HUES48 (cell line): ENCODE results near the gene C19orf38.

ENCODE experiments used
- H3K27ac ChIP-seq: one replicate; pipeline ENCODE4 v1.7.0; 2013; ENCODE audit warnings: low read depth, low read length, inconsistent platforms
- H3K27me3 ChIP-seq: 2 replicates; pipeline ENCODE4 v1.6.1; 2013; ENCODE audit warnings: mild to moderate bottlenecking, low read length; ENCODE audit not compliant: control insufficient read depth, insufficient read depth
- H3K36me3 ChIP-seq: 2 replicates; pipeline ENCODE4 v1.6.1; 2013; ENCODE audit warnings: low read length; ENCODE audit not compliant: control insufficient read depth, insufficient read depth
- H3K4me1 ChIP-seq: 2 replicates; pipeline ENCODE4 v1.6.1; 2013; ENCODE audit warnings: mild to moderate bottlenecking, low read length; ENCODE audit not compliant: control insufficient read depth, insufficient read depth
- H3K4me3 ChIP-seq: 2 replicates; pipeline ENCODE4 v1.5.1; 2013; ENCODE audit warnings: mild to moderate bottlenecking, low read depth, low read length
- H3K9ac ChIP-seq: 2 replicates; pipeline ENCODE4 v1.6.1; 2013; ENCODE audit warnings: mild to moderate bottlenecking, low read depth, low read length, moderate library complexity
- H3K9me3 ChIP-seq: 2 replicates; pipeline ENCODE4 v1.6.1; 2013; ENCODE audit warnings: low read length; ENCODE audit not compliant: control insufficient read depth, insufficient read depth

C19orf38 gene

DNA sequence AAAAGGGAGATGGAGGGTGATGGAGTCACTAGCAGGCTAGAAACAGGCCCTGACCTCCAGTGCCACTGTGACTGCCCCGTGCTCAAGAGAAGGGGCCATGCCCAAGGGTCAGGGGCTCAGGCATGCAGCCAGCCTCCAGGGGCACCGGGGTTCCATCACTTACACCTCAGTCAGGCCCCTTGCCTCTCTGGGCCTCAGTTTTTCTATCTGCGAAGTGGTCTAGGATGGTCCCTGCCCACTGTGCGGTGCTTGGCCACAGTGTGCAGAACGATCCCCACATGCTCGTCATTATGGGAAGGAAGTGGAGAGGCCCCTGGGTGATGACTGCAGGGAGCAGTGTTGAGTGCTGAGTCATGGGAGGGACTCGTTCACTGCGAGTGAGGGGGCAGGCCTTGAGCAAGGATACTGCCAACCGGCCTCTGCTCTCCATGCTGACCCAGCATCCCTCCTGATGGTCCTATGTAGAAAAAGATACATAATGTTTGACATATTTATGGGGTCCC lies 35.3 kb upstream of the C19orf38 start:
- H3K27ac ChIP-seq, result no peak overlapping the region
- no peaks in the 10 kb centered on the region for H3K27me3 ChIP-seq
- H3K9ac ChIP-seq, result no peak overlapping the region

GRCh38 chr19:10815007-10815536 lies 33.1 kb upstream of the C19orf38 start:
- no peak overlapping the region for H3K27ac ChIP-seq
- H3K36me3 ChIP-seq, result peaks cover 26% of the 10 kb centered on the region

More for the DNA sequence above, 35.3 kb upstream of the C19orf38 start:
- no peak overlapping the region for H3K4me3 ChIP-seq
- peaks cover 39% of the 10 kb centered on the region for H3K36me3 ChIP-seq
- no peaks in the 10 kb centered on the region for H3K9me3 ChIP-seq
- H3K4me1 ChIP-seq, result no peaks in the 10 kb centered on the region

DNA sequence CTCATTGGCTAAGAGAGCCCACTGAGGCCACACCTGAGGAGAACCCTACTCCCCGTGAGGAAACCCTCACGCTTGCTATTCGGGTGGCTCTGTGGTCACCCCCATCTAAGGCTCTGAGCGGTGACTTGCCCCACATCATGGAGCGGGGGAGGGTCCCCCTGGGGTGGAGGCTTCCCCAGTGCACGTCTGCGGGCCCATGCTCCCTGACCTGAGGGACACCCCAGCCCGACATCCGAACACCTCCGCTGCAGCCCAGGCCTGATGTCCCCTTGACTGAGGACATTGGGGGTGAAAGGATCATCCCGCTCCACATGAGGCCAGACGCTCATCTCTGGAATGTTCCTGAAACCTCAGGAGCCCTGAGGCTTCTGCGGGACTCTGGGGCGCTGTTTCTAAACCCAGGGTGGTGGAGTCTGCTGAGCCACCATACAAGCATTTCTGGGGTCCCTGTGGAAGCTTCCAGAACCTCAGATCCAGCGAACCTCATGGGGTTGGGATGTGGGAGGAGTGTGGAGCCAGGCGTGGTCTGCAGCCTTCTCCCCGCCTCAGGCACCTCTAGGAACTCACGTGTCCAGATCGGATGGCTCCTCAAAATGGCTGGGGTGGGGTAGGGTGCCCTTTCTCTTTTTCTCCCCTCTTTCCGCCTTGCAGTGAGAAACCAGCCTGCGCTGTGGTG lies 32.1 kb upstream of the C19orf38 start:
- H3K27ac ChIP-seq, result no peak overlapping the region
- H3K36me3 ChIP-seq, result peaks cover 31% of the 10 kb centered on the region

More at GRCh38 chr19:10815007-10815536, 33.1 kb upstream of the C19orf38 start:
- Histone ChIP-seq H3K9me3 (no peaks in the 10 kb centered on the region), H3K27me3 (no peaks in the 10 kb centered on the region), H3K4me1 (no peaks in the 10 kb centered on the region), H3K4me3 (no peak overlapping the region), H3K9ac (no peak overlapping the region)

GRCh38 chr19:10816691-10817090 lies 31.5 kb upstream of the C19orf38 start:
- no peak overlapping the region for H3K27ac ChIP-seq

More for the DNA sequence above, 32.1 kb upstream of the C19orf38 start:
- Histone ChIP-seq H3K27me3 (no peaks in the 10 kb centered on the region), H3K4me1 (no peaks in the 10 kb centered on the region), H3K4me3 (no peak overlapping the region), H3K9ac (no peak overlapping the region), H3K9me3 (no peaks in the 10 kb centered on the region)

GRCh38 chr19:10817291-10818038 lies 30.8 kb upstream of the C19orf38 start:
- Histone ChIP-seq H3K27ac (no peak overlapping the region), H3K36me3 (peaks cover 35% of the 10 kb centered on the region), H3K27me3 (no peaks in the 10 kb centered on the region), H3K9ac (no peak overlapping the region), H3K4me3 (no peak overlapping the region), H3K4me1 (no peaks in the 10 kb centered on the region), H3K9me3 (no peaks in the 10 kb centered on the region)

More at GRCh38 chr19:10816691-10817090, 31.5 kb upstream of the C19orf38 start:
- no peaks in the 10 kb centered on the region for H3K27me3 ChIP-seq
- no peaks in the 10 kb centered on the region for H3K9me3 ChIP-seq
- H3K4me1 ChIP-seq, result no peaks in the 10 kb centered on the region
- H3K4me3 ChIP-seq, result no peak overlapping the region
- H3K36me3 ChIP-seq, result peaks cover 32% of the 10 kb centered on the region
- H3K9ac ChIP-seq, result no peak overlapping the region

DNA sequence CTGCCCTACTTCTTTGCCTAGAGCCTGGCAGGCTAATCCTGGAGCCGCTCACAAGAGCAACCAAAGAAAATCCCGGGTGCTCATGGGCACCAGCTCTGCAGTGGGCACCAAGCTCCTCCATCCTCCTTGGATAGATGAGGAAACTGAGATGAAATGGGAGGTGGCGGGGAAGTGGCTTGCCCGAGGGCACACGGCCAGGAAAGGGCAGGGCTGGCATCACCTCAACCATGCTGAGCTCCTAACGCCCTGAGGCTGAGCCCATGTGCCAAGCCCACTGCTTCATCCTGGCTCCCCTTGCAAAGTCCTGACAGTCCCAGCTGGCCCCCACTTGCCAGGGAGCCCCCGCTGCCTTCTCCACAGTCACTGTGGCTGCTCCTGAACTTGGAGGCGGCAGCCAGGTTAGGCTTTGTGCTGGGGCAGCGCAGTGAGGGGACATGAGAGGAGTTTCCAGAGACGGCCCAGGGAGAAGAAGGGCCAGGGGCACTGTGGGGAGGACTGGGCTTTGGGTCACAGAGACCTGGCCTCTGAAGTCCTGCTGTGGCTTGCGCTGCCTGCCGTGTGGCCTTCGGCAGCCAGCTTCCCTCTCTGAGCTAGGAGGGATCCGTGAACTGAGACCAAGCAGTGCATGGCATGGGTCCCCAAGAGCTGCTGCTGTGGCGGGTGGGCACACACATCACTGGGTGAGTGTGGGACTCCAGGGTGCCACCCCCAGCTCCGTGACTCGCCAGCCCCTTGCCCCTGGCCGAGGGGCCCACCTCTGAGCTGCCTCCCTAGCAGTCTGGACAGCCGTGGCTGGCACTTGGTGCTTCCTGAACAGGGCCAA lies 29.7 kb upstream of the C19orf38 start:
- no peak overlapping the region for H3K27ac ChIP-seq

DNA sequence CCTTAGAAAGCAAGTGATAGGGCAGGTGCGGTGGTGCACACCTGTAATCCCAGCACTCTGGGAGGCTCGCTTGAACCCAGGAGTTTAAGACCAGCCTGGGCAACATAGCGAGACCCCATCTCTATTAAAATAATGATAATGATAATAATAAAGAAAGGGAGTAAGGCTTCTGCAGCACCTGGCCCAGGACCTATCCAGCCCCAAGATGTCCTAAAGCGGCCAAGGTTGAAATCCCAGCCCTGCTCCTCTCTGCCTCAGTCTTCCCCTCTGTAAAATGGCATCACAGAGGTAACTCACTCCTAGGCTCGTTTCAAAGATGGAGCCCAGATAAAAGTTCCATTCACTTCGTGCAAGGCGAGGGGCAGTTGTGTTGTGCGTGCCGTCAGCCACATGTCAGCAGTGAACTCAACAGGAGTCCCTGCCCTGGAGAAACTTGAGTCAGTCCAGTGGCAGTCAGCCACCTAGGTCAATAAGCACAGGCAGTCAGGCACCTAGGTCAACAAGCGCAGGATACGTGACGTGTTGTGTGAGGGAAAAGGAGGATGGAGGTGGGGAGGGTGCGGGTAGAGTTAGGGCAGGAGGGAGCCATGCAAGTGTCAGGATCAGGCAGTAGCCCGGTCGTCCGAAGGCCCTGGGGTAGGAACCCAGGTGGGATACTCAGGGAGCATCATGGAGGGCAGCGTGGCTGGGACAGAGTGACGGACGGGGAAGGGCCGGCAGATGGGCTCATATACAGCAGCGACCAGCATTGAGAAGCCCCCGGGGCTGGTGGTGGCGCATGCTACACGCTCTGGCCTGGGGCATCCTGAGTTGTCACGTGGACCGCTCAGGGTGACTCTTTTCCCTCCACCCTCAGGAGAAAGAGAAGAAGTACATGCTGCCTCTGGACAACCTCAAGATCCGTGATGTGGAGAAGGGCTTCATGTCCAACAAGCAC lies 28.8 kb upstream of the C19orf38 start:
- no peaks in the 10 kb centered on the region for H3K27me3 ChIP-seq
- no peak overlapping the region for H3K27ac ChIP-seq
- H3K9me3 ChIP-seq, result no peaks in the 10 kb centered on the region
- peaks cover 35% of the 10 kb centered on the region for H3K36me3 ChIP-seq
- no peak overlapping the region for H3K9ac ChIP-seq
- H3K4me1 ChIP-seq, result no peaks in the 10 kb centered on the region
- H3K4me3 ChIP-seq, result no peak overlapping the region

More for the DNA sequence above, 29.7 kb upstream of the C19orf38 start:
- no peaks in the 10 kb centered on the region for H3K9me3 ChIP-seq
- H3K36me3 ChIP-seq, result peaks cover 28% of the 10 kb centered on the region
- no peak overlapping the region for H3K9ac ChIP-seq
- no peaks in the 10 kb centered on the region for H3K27me3 ChIP-seq
- no peaks in the 10 kb centered on the region for H3K4me1 ChIP-seq
- no peak overlapping the region for H3K4me3 ChIP-seq

DNA sequence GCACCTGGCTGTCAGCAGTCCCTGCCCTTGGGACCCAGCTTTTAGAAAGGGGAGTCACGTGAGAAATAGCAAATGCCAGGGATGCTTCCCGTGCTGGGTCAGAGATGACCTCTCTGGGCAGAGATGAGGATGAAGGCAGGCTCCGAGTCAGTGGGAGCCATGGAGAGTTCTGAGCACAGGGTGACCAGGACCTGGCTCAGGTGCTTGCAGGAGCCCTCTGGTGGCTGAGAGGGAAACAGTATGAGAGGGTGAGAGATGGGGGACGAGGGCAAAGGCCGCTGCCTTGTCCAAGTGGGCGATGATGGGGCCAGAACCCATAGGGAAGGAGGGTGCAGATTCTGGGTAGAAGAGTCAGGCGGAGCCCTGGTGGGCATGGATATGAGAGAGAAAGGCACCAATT lies 28.0 kb upstream of the C19orf38 start:
- Histone ChIP-seq H3K9me3 (no peaks in the 10 kb centered on the region), H3K4me1 (no peaks in the 10 kb centered on the region), H3K27ac (no peak overlapping the region), H3K9ac (no peak overlapping the region), H3K27me3 (no peaks in the 10 kb centered on the region), H3K36me3 (peaks cover 35% of the 10 kb centered on the region), H3K4me3 (no peak overlapping the region)

GRCh38 chr19:10823690-10824089 lies 24.5 kb upstream of the C19orf38 start:
- H3K4me3 ChIP-seq, result no peak overlapping the region
- no peaks in the 10 kb centered on the region for H3K27me3 ChIP-seq
- H3K4me1 ChIP-seq, result no peaks in the 10 kb centered on the region
- H3K9ac ChIP-seq, result no peak overlapping the region
- H3K27ac ChIP-seq, result no peak overlapping the region
- peaks cover 50% of the 10 kb centered on the region for H3K36me3 ChIP-seq
- no peaks in the 10 kb centered on the region for H3K9me3 ChIP-seq

DNA sequence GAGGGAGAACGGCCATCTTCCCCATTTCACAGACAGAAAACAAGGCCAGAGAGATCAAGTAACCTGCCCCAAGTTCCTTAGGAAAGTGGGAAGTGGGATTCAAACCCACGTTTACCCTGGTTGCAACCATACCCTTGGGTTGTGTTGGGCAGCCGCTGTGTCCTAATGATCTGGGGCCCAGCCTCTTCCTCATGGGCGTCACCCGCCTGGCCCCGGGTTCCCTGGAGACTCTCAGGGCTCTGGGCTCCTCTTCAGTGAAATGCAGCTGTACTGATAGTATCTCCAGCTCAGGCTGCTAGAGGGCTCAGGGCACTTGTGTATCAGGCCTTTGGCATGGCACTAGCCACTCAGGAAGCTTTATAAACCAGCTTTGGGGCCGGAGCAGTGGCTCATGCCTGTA lies 22.0 kb upstream of the C19orf38 start:
- Histone ChIP-seq H3K9ac (no peak overlapping the region), H3K27me3 (no peaks in the 10 kb centered on the region), H3K4me1 (no peaks in the 10 kb centered on the region), H3K9me3 (no peaks in the 10 kb centered on the region), H3K4me3 (no peak overlapping the region), H3K36me3 (peaks cover 47% of the 10 kb centered on the region), H3K27ac (no peak overlapping the region)
